BE2C (cell line): Measurements from ENCODE around the gene SURF6.

Source experiments
- DNase-seq: peaks from one replicate; pipeline ENCODE4 v3.0.0-alpha.2; 2020
- H3K27me3 ChIP-seq: fragments of 250-450 bp; sonication (Bioruptor Pico); 2 replicates; pipeline ENCODE4 v1.5.1; 2020; ENCODE audit warnings: mild to moderate bottlenecking
- H3K36me3 ChIP-seq: fragments of 250-450 bp; sonication (Bioruptor Pico); 2 replicates; pipeline ENCODE4 v1.5.1; 2020; ENCODE audit warnings: mild to moderate bottlenecking
- H3K4me1 ChIP-seq: fragments of 250-450 bp; sonication (Bioruptor Pico); 2 replicates; pipeline ENCODE4 v1.5.1; 2020
- H3K4me3 ChIP-seq: 2 replicates; pipeline ENCODE4 v1.5.1; 2011; ENCODE audit warnings: low read depth, low read length
- H3K9me3 ChIP-seq: fragments of 250-450 bp; sonication (Bioruptor Pico); 2 replicates; pipeline ENCODE4 v1.5.1; 2020
- CTCF ChIP-seq: IDR thresholded peaks from 2 replicates; pipeline ENCODE4 v1.5.1; 2012; ENCODE audit warnings: mild to moderate bottlenecking, low read depth, low read length

The SURF6 gene

GRCh38 chr9:133315997-133316396, 20.0 kb downstream of the SURF6 start:
- no peaks in the 10 kb centered on the region for H3K4me1 ChIP-seq

GRCh38 chr9:133309608-133310007, 26.4 kb downstream of the SURF6 start:
- H3K36me3 ChIP-seq = no peaks in the 10 kb centered on the region
- no peak for TF ChIP-seq CTCF
- H3K4me3 ChIP-seq = no peak overlapping the region
- DNase-seq = no peak
- no peaks in the 10 kb centered on the region for H3K4me1 ChIP-seq
- no peaks in the 10 kb centered on the region; the same call in 1 of the 2 replicates for H3K27me3 ChIP-seq
- no peaks in the 10 kb centered on the region for H3K9me3 ChIP-seq

More at GRCh38 chr9:133315997-133316396, 20.0 kb downstream of the SURF6 start:
- Histone ChIP-seq H3K4me3 (no peak overlapping the region), H3K36me3 (no peaks in the 10 kb centered on the region), H3K27me3 (no peaks in the 10 kb centered on the region), H3K9me3 (no peaks in the 10 kb centered on the region; the same call in 1 of the 2 replicates)
- TF ChIP-seq CTCF = no peak
- DNase-seq = no peak

GRCh38 chr9:133307301-133307700, 28.7 kb downstream of the SURF6 start:
- no peak for TF ChIP-seq CTCF
- H3K4me1 ChIP-seq = no peaks in the 10 kb centered on the region
- no peak for DNase-seq
- no peaks in the 10 kb centered on the region for H3K36me3 ChIP-seq
- no peak overlapping the region for H3K4me3 ChIP-seq
- H3K27me3 ChIP-seq = no peaks in the 10 kb centered on the region; the same call in 1 of the 2 replicates
- no peaks in the 10 kb centered on the region for H3K9me3 ChIP-seq

GRCh38 chr9:133306242-133307204, 29.5 kb downstream of the SURF6 start:
- Histone ChIP-seq H3K4me1 (no peaks in the 10 kb centered on the region), H3K27me3 (no peaks in the 10 kb centered on the region; the same call in 1 of the 2 replicates), H3K4me3 (no peak overlapping the region), H3K36me3 (no peaks in the 10 kb centered on the region), H3K9me3 (no peaks in the 10 kb centered on the region)
- DNase-seq = no peak
- no peak for TF ChIP-seq CTCF

- no peaks in the 10 kb centered on the region; the same call in 1 of the 2 replicates for H3K27me3 ChIP-seq
- no peak for DNase-seq
- no peak for TF ChIP-seq CTCF
- no peaks in the 10 kb centered on the region for H3K36me3 ChIP-seq
- no peak overlapping the region for H3K4me3 ChIP-seq
- no peaks in the 10 kb centered on the region for H3K9me3 ChIP-seq
- no peaks in the 10 kb centered on the region for H3K4me1 ChIP-seq
Measured at GRCh38 chr9:133305731-133306130, 30.3 kb downstream of the SURF6 start.
